Fibroblast of skin of right quadriceps (primary cell): ENCODE measurements around the gene CTNNA2.

Experiments used
- DNase-seq: peaks from one replicate; pipeline ENCODE4 v3.0.0-alpha.2; 2013

The CTNNA2 gene

DNA sequence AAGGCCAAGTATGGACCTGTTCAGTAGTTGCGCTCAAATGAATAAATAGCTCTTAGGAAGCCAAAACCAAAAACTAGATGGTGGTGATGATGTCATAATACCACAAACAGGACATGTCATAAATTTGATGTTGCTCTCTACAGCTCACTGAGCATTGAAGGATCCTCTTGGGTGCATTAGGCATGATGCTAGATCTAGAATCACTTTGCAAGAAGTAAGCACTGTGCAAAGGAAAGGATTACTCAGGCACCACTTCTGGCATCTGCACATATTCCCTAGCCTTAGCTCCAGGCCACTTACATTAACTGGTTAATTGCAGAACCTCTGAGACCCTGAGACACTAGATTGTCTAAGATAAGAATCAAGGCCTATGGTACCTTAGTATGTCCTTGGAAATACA lies 733.7 kb downstream of the CTNNA2 start:
- DNase-seq, result no peak

DNA sequence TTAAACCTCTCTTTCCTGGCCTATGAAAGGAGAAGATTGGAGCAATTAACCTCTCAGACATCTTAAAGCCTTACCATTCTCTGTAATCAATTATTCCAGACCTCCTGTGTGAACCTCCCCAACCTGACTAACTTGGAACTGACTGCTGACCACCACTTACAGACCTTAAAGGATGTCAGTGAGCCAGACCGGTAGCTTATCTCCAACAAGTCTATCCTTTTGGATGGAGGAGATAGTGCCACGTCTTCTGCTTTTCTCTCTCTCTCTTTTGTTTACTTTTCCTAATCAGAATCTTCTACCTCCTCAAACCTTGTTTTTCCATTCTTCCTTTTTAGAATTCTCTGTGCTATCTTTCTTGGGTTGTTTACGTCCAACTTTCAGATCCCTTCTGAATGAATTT lies 734.5 kb downstream of the CTNNA2 start:
- no peak for DNase-seq

DNA sequence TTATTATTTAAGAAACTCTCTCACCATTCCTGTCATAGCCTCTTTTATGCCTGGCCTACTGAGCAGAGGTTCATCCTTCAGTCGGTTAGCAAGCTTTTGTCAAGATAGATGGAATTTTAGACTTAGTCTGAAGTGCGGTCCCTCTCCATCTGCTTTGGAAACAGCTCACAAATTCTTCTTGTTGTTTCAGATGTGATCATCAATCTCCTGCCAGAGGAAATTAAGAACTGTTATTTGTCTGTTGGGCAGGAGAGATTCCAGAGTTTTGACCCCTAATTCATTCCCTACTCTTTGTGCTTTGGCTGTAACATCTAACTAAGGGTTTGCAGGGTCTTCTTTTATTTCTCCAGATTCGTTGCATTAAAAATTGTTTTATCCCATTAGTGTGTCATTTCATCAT lies 735.3 kb downstream of the CTNNA2 start:
- no peak for DNase-seq

DNA sequence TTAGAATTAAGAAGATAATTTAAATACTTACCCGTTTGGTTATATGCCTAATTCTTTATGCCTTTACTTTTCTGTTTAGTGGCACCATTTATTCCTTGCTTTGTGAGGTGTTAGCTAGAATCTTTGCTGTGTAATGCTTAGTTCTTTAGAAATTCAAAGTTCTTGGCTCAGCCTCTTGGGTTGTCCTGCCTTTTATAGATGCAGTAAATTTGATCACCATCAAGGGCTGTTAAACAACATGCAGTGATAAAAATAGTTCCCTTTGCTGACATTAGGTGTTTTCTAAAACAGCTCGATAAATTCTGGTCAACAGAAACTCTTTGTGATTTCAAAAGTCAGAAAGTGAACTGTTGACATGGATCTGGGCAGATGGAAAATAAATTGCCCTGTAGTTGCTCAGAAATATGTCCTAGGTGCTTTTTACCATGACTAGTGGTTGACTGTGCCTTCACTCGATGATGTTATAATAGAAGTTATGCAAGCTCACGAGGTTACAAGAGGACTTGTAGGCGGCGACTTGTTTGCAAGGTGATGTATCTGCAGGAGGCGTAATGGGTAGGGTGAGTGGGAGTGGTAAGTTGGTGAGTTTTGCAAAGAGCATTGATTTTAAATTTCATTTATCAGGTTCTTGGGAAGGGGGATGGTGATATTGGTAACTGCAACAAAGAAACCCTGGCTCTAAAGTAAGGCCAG lies 739.6 kb downstream of the CTNNA2 start:
- DNase-seq, result no peak

DNA sequence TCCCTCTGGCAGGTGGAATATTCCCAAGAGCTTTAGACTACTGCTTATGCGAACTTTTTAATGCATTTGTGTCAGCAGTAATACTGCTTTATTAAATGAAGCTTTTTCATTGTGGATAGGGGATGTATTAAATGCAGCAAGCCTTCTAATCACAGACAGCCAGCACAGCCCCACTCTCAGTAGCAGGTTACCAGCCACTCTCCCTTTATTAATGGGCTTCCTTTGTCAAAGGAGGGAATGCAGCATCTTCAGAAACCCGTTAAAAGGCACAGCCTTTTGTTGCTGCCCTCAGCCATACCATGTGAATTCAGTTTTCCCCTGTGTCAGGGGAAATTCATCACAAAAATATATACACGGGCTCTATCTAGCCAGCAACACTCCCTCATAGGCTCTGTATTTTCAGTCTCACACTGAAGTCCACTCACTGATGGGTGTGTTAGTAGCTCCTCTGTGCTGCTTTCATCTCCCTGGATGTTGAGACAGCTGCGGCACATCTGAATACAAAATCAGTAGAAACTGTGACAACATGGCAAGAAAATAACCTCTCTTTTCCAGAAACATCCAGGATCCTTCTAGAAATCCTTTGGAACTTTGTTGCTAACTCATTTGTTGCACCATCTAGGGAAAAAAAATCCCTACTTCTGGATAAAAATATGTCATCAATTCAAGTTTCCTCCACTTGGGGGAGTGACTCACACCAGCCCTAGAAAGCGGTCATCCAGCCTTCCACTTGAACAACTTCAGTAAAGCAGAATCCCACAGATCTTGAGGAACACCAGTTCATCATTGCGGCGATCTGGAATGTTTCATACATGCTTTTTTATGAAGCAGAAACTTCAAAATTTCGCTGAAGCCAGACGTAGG lies 743.3 kb downstream of the CTNNA2 start:
- DNase-seq, result peak; percentile 15

DNA sequence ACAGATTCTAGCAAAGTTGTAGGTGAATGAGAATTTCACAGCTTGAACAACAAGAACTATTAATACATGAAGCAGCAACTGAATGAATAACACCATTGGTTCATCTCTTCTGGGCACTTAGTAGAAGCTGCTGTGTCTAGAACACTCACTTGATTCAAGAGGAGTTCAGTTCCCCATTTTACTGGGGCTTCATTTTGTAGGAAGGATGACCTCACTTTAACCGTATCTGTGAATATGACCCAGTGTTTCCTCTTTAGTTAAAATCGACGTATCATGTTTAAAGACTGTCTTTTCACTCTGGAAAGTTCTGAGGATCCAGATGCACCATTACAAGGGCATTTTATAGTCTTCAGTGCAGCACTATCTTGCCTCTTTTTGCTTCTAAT lies 743.9 kb downstream of the CTNNA2 start:
- no peak for DNase-seq

DNA sequence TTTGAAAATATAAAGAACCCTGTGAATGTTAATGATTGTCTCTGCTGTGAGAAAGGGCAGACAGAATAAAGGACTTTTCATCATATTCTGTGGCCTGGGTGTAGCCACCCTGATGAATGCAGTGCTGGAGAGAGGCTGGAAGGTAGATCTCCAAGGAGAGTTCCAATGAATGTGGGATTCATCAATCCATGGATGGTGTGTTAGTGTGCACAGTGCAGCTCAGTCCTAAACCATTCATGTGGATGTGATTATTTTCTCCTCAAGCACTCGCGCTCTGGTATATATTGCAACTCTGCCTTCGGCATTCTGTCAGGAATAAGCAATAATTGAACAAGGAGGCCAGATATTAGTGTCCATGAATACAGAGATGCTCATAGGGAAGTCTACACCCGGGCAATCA lies 744.6 kb downstream of the CTNNA2 start:
- DNase-seq, result no peak

DNA sequence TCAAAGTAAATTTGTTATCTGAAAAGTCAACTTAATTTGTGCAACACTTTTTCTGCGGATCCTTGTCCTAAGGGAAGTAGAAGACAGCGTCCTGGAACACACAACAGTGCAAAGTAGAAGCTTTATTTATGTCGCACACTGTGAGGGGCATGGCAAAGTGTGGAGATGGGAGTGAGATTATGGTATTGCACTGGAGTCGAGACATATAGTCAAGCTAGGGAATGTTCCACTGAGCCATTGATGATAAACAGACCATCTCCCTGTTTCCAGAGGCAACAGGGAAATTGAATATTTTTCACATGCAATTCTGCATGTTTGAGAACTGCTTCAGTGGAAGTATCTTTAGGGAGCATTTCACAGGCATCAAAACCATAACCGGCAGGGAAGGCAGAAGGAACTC lies 745.5 kb downstream of the CTNNA2 start:
- no peak for DNase-seq

DNA sequence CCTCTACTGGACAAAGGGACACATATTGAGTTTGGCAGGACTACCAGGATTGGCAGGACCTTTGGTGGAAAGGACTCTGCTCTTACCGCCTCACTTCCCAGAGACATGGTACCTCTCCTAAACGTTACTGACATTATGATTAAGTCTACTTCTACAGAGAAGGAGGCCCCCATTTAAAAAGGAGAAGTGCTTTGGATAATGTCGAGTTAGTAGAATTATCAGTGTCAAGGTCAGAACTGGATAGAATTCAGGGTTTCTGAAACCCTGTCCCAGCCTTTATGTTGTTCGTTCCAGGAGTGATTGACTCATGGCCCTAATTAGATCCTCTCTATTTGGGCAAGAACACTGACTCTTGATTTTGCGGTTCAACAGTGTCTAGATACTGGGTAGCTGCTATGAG lies 745.9 kb downstream of the CTNNA2 start:
- DNase-seq, result no peak

DNA sequence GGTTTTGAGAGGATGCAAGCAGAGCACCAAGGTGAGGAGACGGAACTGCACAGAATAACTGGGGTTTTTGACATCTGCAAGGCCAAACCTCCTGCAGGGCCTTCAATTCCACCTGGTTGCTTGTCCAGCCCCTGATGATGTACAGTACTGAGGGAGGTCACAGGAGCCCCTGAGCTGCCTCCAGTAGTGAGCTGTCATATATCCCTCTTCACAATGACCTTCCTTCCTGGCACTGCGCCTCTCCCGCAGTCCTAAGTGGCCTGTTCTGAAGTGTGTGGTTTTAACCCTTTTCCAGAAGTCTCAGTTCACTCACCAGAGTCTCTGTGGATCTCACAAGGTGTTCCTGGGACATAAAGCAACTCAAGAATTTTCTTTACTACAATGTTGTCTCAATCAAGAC lies 746.4 kb downstream of the CTNNA2 start:
- DNase-seq, result no peak

DNA sequence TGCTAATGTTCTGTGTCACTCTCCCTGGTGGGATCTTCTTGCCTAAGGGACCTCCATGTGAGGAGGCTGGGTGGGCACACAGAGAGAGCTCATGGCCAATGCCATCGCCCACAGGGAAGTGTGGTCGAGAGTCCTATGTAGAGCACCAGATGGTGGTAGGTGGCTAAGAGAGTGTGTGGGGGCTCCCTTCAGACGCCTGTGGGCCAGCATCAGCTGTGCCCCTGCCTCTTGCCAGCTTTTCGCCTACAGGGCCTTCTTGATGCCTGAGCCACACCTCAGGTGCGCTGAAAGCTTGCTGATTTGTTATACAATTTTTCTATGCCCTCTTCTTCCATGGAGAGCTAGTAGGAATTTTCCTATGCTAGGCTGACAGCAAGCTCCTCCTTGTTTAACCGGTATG lies 753.4 kb downstream of the CTNNA2 start:
- no peak for DNase-seq

DNA sequence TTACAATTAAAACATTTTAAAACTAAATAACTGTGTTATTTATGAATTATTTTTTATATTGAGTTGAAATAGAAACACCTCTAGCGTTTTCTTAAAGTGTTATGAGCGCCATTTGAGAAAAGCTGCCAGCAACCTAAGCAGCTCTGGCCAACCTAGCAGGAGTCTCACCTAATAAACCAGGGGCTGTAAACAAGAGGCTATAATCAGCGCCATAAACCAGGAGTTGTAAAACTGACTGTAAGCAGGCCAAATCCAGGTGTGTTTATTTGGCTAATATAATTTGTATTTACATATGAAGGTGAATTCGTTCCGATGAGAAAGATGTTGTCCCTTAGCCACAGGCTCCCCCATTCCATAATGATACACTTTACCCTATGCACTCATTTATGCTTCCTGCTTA lies 757.0 kb downstream of the CTNNA2 start:
- no peak for DNase-seq

DNA sequence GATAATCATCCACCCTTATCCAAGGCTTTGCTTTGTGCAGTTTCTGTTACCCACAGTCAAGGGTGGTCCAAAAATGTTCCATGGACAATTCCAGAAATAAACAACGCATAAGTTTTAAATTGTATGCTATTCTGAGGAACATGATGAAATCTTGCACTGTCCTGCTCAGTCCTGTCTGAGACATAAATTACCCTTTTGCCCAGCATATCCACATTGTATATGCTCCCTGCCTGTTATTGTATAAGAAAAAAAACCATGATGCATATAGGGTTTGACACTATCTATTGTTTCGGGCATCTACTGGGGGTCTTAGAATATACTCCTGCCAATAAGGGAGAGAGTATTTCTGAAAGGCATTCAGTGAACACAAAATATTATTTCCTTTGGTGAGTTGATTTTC lies 767.7 kb downstream of the CTNNA2 start:
- no peak for DNase-seq

DNA sequence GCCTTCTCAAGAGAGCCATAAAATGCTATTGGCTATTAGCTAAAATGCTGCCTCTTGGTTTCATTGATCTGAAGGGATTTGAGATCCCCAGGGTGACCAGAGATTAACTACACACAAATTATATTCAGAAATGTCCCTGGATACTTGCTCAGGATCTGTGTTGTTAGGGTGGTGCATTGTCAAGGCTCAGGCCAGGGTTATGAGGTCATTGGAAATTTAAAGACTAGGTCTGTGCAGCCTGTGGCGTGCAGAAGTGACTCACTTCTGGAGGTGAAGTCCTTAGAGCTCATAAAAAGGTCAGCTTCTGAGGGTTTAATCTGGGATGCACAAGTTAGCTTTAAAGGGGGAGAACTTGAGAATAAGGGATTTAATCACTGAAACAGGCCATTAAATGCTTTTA lies 768.2 kb downstream of the CTNNA2 start:
- DNase-seq, result no peak

DNA sequence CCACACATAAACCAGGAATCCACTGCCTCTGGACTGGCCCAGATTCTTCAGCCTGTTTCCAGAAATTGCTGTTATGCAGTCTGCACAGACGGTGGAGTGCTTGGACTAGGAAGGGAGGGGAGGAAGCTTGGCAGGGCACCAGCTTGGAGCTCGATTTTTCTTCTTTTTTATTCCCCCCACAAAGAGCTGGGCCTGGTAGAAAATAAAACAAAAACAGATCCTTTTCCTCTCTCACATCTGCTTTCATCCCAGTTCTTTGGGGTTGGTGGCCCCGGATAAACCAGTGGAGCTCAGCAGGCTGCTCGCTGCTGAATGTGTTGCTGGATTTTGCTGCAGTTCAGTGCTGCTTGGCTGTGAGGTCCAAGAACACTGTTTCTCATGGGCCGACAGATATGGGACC lies 775.7 kb downstream of the CTNNA2 start:
- DNase-seq, result peak; percentile 17

DNA sequence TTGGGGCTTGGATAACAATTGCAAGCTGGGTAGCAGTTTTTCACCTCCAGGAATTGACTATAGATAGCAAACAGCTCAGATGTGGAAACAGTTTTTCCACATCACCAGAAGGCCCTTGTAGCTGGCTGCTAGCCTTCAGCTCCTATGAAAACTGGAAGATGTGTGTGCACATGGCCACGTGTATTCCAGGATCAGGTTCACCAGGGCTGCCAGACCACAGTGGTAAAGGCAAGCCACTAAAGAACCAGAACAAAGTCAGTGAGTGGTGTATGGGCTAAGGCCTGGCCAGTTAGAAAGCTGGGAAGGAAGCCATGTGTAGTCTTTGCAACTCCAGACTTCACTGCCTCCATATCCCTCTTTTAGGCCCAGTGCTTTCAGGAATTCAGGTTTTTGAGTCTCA lies 778.8 kb downstream of the CTNNA2 start:
- no peak for DNase-seq

DNA sequence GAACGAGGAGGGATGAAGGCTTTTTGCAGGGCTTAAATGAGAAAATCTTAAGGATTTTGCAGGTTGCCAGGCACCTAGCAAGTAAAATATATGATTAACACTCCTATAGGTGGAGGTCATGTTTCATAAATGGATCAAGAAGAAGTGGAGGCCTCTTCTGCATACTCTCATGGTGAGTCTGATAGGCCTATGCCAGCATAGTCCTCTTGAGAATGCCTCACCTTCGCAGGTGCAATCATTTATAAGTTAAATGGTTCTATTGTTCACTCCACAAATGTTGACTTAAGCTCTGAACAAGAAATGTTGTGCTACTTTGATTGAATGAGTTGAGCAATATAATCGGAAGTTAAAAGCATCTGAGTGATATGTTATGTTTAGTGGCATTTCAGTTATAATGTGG lies 779.6 kb downstream of the CTNNA2 start:
- DNase-seq, result no peak

DNA sequence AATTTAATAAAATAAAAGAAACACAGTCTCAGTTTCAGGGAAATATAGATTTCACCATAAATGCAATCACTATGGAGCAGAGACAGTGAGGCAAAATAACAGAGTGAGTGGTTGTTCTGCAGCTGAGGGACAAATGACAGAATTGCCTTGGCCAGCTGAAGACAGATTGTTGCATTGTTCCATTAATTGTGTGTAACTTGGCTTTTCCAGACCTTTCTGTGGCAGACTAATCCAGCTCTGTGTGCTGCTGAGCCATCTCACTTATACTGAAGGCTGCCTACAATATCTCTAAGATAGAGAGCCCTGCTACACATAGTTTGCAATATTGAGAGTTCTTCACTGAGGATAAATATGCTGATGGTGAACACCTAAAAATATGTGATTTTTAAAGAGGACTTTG lies 780.2 kb downstream of the CTNNA2 start:
- DNase-seq, result no peak

DNA sequence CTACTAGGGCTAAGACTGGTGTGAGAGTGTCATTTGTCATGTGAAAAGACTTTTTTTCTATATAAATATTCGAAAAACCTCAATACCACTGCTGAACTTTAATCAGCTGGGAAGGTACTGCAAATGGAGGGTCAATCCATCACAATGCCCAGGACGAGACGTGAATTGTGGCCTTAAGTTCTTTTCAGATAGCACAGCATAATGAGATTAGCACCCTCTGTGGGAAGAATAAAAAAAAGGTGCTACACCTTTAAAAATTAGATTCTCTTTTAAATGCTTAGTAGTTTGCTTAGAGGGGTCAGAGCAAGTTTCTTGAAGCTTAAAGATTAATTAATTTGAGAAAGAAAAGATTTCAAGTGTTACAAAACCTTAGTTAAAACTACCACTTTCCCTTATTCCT lies 786.1 kb downstream of the CTNNA2 start:
- no peak for DNase-seq

DNA sequence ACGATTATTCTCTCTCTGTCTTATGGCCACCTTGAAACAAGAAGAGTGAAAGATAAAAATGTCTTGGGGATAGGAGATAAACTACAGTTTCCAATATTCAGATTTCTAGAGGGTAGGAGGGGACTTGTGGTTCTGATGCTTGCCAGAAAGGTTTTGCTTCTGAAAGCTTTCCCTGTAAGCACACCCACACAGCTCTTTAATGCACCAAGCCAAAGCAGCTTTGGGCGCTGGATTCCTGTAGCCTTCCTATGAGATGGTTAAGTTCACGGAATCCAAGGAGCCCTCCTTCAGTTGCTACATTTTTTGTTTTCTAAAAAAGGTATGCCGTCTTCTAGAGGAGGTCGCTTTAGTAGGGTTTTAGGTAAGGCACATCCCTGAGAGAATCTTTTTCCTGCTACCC lies 786.8 kb downstream of the CTNNA2 start:
- no peak for DNase-seq

DNA sequence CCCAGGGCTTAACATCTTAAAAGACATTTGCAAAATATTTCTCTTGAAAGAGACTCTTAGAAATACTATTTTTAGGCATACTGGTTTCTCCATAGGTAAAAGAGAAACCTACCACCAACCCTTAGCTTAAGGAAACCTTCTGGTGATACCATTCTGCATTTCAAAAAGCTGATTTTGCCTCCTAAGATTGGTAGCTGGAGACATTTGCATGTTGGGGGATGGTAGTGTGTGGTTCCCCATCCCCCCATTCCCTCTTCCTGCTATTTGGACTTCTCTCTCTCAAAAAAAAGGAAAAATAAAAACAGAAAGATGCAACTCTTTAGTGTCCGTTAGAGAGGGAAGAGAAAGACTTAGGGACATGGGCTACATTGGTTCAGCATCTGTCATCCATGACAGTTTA lies 787.5 kb downstream of the CTNNA2 start:
- no peak for DNase-seq

DNA sequence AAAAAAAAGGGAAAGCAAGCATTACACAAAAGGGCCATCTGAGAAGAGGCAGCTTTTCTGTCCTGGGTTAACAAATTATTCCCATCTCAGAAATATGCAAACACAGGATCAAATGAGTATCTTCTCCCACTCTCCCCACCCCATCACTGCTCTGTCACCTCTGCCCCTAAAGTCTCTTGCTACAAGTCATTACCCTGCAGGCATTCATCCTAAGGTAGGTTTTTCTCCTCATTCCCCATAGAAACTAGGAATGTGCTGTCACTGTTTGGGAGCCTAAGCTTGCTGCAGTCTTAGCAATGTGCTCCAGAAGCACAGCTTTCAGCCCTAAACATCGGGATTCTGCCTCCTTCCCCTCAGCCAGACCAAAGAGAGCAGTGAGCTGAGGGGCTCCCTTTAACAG lies 788.1 kb downstream of the CTNNA2 start:
- DNase-seq, result no peak

DNA sequence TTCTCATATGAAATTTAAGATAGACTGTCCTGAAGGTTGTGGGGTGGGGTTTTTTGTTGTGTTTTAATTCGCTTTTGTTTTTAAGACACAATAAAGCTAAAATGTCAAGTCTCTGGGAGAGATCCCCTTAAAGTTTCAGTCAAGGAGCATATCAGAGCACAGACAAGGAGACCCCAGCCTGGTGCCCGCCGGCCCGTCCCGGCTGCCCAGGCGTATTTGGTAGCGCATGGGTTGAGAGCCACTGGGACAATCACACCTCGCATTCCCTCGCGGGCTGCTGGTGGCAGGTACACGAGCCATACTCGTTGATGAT lies 789.1 kb downstream of the CTNNA2 start:
- DNase-seq, result no peak

DNA sequence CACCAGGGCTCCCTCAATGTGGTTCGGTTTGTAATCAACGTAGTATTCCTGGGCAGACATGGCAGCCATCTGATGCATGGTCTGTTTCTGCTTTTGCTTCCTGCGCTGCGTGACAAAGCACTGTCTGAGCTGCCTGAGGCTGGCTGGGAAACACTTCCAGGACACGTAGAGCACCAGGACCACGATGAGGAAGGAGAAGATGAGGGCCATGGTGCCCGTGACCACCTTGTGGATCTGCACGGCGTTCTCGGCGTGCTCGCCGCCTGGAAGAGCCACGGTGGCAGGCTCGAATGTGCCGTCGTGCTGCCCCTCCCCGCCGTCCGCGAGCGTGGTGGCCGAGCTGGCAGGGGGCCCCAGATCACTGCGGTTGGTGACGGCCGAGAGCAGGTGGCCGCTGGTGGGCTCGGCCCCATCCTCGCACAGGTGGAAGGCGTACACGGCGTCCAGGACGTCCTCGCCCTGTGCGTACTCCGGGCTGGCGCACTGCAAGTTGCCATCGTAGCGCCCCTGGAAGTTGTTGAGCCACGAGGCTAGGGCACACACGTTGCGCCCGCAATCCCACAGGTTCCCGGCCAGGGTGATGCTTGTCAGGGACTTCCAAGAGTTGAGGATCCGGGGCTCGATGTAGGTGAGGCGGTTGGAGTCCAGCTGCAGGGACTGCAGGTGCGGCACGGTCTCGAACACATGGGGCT lies 789.6 kb downstream of the CTNNA2 start:
- no peak for DNase-seq
